MM.1S (cell line): ENCODE results near the gene SYNE1.

ENCODE experiments used
- DNase-seq: peaks from one replicate; pipeline ENCODE4 v3.0.0-alpha.2; 2015
- H2AFZ ChIP-seq: fragments of 300-600 bp; sonication (generic); 2 replicates; pipeline ENCODE4 v1.6.0; 2016; ENCODE audit warnings: antibody characterized with exemption, low read length
- H3F3A ChIP-seq: fragments of 300-600 bp; sonication (generic); 2 replicates; pipeline ENCODE4 v1.6.1; 2016; ENCODE audit warnings: mild to moderate bottlenecking, antibody characterized with exemption, low read length, moderate library complexity, mixed read lengths; ENCODE audit not compliant: insufficient read depth
- H3K27ac ChIP-seq: fragments of 300-600 bp; sonication (generic); 2 replicates; pipeline ENCODE4 v1.5.1; 2016; ENCODE audit warnings: mild to moderate bottlenecking, low read length
- H3K27me3 ChIP-seq: fragments of 300-600 bp; sonication (generic); replicated peaks from 2 replicates; pipeline ENCODE4 v1.6.0; 2016; ENCODE audit warnings: low read length; ENCODE audit not compliant: insufficient read depth
- H3K36me3 ChIP-seq: fragments of 300-600 bp; sonication (generic); replicated peaks from 2 replicates; pipeline ENCODE4 v1.6.1; 2016; ENCODE audit warnings: mild to moderate bottlenecking, low read length, mixed read lengths; ENCODE audit not compliant: insufficient read depth
- H3K4me1 ChIP-seq: fragments of 300-600 bp; sonication (generic); 2 replicates; pipeline ENCODE4 v1.6.1; 2016; ENCODE audit warnings: low read length, mixed read lengths
- H3K4me2 ChIP-seq: fragments of 300-600 bp; sonication (generic); 2 replicates; pipeline ENCODE4 v1.6.0; 2016; ENCODE audit warnings: low read depth, low read length
- H3K4me3 ChIP-seq: fragments of 300-600 bp; sonication (generic); 2 replicates; pipeline ENCODE4 v1.5.1; 2016; ENCODE audit warnings: low read length, mixed read lengths
- H3K79me2 ChIP-seq: fragments of 300-600 bp; sonication (generic); 2 replicates; pipeline ENCODE4 v1.6.1; 2016; ENCODE audit warnings: mixed run types, low read length, mixed read lengths
- H3K9ac ChIP-seq: fragments of 300-600 bp; sonication (generic); 2 replicates; pipeline ENCODE4 v1.6.1; 2016; ENCODE audit warnings: low read length, mixed read lengths
- H3K9me2 ChIP-seq: fragments of 300-600 bp; sonication (generic); replicated peaks from 2 replicates; pipeline ENCODE4 v1.6.1; 2016; ENCODE audit warnings: mild to moderate bottlenecking, low read length, mixed read lengths; ENCODE audit not compliant: insufficient read depth
- H3K9me3 ChIP-seq: fragments of 300-600 bp; sonication (generic); replicated peaks from 2 replicates; pipeline ENCODE4 v1.6.1; 2016; ENCODE audit warnings: mild to moderate bottlenecking, low read length, mixed read lengths; ENCODE audit not compliant: insufficient read depth
- H4K20me1 ChIP-seq: fragments of 300-600 bp; sonication (generic); 2 replicates; pipeline ENCODE4 v1.6.1; 2016; ENCODE audit warnings: mild to moderate bottlenecking, low read length, moderate library complexity, mixed read lengths; ENCODE audit not compliant: insufficient read depth
- EZH2 ChIP-seq: fragments of 300-600 bp; sonication (generic); optimal IDR thresholded peaks from 2 replicates; pipeline ENCODE3; 2017; ENCODE audit warnings: low read depth, mild to moderate bottlenecking, antibody characterized with exemption, low read length, mixed read lengths
- EZH2phosphoT487 ChIP-seq: fragments of 300-600 bp; sonication (generic); IDR thresholded peaks from 2 replicates; pipeline ENCODE4 v1.6.1; 2018; ENCODE audit warnings: antibody characterized with exemption, low read length
- TF ChIP-seq, protein P1 (sequence below): fragments of 300-600 bp; sonication (generic); IDR thresholded peaks from 2 replicates; pipeline ENCODE4 v1.5.1; 2016; ENCODE audit warnings: antibody characterized with exemption, low read length, mixed read lengths

Gene SYNE1

DNA sequence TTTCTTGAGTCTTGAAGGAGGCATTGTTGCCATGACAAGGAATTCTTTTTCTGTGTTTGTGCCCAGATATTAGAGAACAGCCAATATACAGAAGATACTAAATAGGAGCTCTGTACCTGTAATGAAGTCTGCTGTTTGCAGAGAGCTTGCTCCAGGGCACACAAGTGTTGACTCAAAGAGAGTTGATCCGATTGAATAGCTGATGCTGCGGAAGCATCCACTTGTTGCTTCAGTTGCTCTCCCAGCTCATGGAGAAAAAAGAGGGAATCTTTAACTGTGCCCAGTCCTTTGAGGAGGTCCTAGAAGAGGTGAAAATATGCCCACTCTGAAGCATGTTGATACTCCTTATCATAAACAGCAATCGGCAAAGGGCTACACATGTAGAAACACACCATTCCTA is 418.3 kb downstream of the SYNE1 start:
- no peak overlapping the region for H3K4me3 ChIP-seq
- H3K27me3 ChIP-seq = no peaks in the 10 kb centered on the region
- H3K4me2 ChIP-seq = no peak overlapping the region
- no peak overlapping the region for H3K9ac ChIP-seq
- H3F3A ChIP-seq = no peaks in the 10 kb centered on the region
- no peak overlapping the region for H2AFZ ChIP-seq
- no peak overlapping the region for H3K27ac ChIP-seq
- H3K36me3 ChIP-seq = no peaks in the 10 kb centered on the region
- no peaks in the 10 kb centered on the region for H3K9me3 ChIP-seq
- TF ChIP-seq, protein P1, sequence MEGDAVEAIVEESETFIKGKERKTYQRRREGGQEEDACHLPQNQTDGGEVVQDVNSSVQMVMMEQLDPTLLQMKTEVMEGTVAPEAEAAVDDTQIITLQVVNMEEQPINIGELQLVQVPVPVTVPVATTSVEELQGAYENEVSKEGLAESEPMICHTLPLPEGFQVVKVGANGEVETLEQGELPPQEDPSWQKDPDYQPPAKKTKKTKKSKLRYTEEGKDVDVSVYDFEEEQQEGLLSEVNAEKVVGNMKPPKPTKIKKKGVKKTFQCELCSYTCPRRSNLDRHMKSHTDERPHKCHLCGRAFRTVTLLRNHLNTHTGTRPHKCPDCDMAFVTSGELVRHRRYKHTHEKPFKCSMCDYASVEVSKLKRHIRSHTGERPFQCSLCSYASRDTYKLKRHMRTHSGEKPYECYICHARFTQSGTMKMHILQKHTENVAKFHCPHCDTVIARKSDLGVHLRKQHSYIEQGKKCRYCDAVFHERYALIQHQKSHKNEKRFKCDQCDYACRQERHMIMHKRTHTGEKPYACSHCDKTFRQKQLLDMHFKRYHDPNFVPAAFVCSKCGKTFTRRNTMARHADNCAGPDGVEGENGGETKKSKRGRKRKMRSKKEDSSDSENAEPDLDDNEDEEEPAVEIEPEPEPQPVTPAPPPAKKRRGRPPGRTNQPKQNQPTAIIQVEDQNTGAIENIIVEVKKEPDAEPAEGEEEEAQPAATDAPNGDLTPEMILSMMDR = no peak
- TF ChIP-seq EZH2 = no peak
- no peak for TF ChIP-seq EZH2phosphoT487
- H3K4me1 ChIP-seq = no peaks in the 10 kb centered on the region
- H3K9me2 ChIP-seq = no peaks in the 10 kb centered on the region
- DNase-seq = no peak
- no peaks in the 10 kb centered on the region for H4K20me1 ChIP-seq
- H3K79me2 ChIP-seq = no peaks in the 10 kb centered on the region

DNA sequence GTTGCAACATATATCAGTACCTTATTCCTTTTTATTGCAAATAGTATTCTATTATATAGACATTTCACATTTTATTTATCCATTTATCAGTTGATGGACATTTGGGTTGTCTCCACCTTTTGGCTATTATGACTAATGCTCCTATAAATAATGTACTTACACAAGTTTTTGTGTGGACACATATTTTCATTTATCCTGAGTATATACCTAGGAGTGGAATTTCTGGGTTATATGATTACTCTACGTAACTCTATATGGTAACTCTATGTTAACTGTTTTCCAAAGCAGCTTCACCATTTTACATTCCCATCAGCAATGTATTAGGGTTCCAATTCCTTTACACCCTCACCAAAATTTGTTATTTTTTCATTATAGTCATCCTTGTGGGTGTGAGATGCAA is 424.7 kb downstream of the SYNE1 start:
- Histone ChIP-seq H3K27ac (no peak overlapping the region), H3K27me3 (no peaks in the 10 kb centered on the region)

DNA sequence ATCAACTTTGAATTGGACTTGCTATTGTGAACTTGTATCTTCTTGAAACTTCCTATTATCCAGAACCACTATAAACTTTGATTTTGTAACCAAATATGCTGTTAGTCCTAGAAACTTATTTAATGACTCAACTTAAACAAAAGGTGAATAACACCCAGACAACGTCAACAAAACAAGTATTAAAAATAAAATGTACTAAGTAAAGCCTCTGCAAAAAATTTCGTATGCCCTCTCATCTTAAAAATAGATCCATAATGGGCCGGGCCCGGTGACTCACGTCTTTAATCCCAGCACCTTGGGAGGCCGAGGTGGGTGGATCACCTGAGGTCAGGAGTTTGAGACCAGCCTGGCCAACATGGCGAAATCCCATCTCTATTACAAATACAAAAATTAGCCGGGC is 428.0 kb downstream of the SYNE1 start:
- Histone ChIP-seq H3K27me3 (no peaks in the 10 kb centered on the region), H3K36me3 (no peaks in the 10 kb centered on the region)
- TF ChIP-seq EZH2phosphoT487 = no peak

More for the DNA sequence above, 424.7 kb downstream of the SYNE1 start:
- H3K9me2 ChIP-seq = no peaks in the 10 kb centered on the region
- H3K9ac ChIP-seq = no peak overlapping the region
- H3K4me2 ChIP-seq = no peak overlapping the region
- H3K9me3 ChIP-seq = no peaks in the 10 kb centered on the region
- TF ChIP-seq EZH2 (no peak), EZH2phosphoT487 (no peak)
- TF ChIP-seq, protein P1 = no peak
- H3K79me2 ChIP-seq = no peaks in the 10 kb centered on the region
- H2AFZ ChIP-seq = no peak overlapping the region
- no peaks in the 10 kb centered on the region for H4K20me1 ChIP-seq
- no peaks in the 10 kb centered on the region for H3K36me3 ChIP-seq
- no peaks in the 10 kb centered on the region for H3F3A ChIP-seq
- no peak overlapping the region for H3K4me3 ChIP-seq
- no peak for DNase-seq
- no peaks in the 10 kb centered on the region for H3K4me1 ChIP-seq

DNA sequence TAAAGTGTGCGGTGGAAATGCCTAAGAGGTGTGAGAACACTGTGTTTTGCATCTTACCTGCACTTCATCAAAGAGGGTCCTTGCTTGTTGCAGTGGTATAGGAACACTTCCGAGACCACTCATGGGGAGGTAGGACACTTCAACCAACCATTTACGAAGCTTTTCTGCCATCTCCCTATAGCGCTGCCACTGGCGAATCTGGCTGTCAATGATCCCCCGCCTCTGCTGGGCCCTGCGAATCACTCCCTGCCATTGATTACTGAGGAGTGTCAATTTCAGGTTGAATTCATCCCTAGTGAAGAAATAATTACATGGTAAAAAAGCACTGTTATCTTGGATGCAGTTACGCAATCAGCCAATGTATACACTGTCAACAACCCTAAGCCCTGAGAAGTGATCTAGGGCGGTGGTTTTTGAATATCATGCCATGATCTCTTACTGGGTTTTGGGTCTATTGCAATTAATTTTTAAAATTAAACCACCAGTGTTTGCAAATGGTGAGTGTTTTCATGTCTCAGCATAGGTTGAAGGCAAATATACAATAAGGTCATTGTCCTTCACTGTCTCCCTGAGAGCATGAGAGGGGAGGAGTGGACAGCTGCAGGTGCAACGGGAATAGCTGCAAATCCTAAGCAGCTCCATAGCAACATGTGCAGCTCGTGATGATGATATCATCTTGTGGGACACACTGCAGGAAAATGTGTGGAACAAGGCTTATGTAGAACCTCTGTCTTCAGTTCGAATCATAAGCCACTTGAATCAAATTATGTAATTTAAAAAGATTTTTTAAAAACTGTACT is 429.0 kb downstream of the SYNE1 start:
- Histone ChIP-seq H4K20me1 (no peaks in the 10 kb centered on the region), H3K4me3 (no peak overlapping the region), H3K36me3 (no peaks in the 10 kb centered on the region), H3K27me3 (no peaks in the 10 kb centered on the region), H3K9me2 (no peaks in the 10 kb centered on the region), H3K9ac (no peak overlapping the region), H3K4me2 (no peak overlapping the region), H3K79me2 (no peaks in the 10 kb centered on the region), H3K27ac (no peak overlapping the region), H3F3A (no peaks in the 10 kb centered on the region), H3K9me3 (no peaks in the 10 kb centered on the region), H3K4me1 (no peaks in the 10 kb centered on the region), H2AFZ (no peak overlapping the region)
- no peak for DNase-seq
- TF ChIP-seq EZH2phosphoT487 (no peak), EZH2 (no peak)
- TF ChIP-seq, protein P1 = no peak

More for the DNA sequence above, 428.0 kb downstream of the SYNE1 start:
- Histone ChIP-seq H3F3A (no peaks in the 10 kb centered on the region), H4K20me1 (no peaks in the 10 kb centered on the region), H3K4me2 (no peak overlapping the region), H3K79me2 (no peaks in the 10 kb centered on the region), H3K27ac (no peak overlapping the region), H3K4me1 (no peaks in the 10 kb centered on the region), H3K9ac (no peak overlapping the region), H3K4me3 (no peak overlapping the region), H3K9me2 (no peaks in the 10 kb centered on the region), H3K9me3 (no peaks in the 10 kb centered on the region), H2AFZ (no peak overlapping the region)
- no peak for DNase-seq
